LNCAP (cell line): ENCODE measurements around the gene TUBG1.
A peak's percentile ranks its signal among the peaks of the same experiment; 100 is the strongest.

Experiments
- TF ChIP-seq, protein P1 (sequence below): fragments of 450-650 bp; IDR thresholded peaks from 2 replicates; pipeline ENCODE4 v1.5.1; 2017; ENCODE audit warnings: mild to moderate bottlenecking

TUBG1 gene

DNA sequence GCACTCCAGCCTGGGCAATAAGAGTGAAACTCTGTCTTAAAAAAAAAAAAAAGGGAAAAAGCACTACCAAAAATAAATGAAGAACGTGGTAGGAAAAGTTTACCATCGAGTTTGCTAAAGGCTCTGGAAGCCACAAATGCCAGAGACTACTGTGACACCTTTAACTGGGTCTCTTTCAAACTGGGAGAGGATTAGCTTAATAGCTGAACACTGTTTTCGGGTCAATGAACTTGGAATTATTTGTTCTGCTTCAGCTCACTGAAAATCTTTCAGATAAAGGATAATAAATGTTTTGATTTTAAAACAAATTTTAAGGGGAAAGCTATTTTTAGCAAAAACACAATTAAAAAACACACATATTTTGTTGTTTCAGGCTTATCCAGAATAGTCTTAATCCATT lies 1.7 kb upstream of the TUBG1 start:
- TF ChIP-seq, protein P1, sequence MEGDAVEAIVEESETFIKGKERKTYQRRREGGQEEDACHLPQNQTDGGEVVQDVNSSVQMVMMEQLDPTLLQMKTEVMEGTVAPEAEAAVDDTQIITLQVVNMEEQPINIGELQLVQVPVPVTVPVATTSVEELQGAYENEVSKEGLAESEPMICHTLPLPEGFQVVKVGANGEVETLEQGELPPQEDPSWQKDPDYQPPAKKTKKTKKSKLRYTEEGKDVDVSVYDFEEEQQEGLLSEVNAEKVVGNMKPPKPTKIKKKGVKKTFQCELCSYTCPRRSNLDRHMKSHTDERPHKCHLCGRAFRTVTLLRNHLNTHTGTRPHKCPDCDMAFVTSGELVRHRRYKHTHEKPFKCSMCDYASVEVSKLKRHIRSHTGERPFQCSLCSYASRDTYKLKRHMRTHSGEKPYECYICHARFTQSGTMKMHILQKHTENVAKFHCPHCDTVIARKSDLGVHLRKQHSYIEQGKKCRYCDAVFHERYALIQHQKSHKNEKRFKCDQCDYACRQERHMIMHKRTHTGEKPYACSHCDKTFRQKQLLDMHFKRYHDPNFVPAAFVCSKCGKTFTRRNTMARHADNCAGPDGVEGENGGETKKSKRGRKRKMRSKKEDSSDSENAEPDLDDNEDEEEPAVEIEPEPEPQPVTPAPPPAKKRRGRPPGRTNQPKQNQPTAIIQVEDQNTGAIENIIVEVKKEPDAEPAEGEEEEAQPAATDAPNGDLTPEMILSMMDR = no peak

DNA sequence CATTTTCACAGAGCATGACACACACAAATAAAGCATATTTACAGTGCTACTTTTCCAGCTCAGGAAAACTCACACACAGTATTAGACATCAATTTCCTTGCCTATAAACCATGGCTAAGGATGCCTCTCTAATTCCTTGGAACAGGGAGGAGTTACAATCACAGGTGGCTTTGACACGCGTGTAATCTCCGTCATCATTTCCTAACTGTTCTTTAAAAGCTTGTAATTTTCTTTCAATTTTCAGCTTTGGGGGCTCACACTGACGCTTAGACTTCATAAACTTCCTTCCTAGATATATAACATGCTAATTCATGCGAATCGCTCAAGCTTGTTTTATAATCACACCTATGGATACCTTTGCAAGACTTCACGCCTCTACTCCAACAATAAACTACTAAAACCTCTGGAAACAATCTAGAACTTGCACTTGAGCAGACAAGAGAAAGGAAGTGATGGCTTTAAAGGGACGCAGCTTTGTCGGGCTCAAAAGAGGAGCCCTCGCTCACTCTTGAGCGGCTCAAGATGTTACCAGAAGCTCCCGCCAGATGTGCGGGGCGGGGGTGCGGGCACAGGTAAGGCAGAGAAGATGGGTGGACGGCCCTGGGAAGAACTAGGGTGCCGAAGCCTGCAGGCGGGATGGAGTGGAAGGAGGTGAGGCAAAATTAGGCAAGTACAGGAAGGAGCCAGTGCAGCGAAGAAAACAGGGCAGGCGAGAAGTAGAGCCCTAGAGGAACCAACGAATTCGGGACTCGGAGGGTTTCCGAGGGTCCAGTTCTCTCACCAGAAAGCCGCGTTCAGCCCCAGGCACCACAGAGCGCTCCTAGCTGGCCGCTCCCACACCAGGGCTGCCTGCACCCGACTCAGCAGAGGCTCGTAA lies 940 bp upstream of the TUBG1 start:
- TF ChIP-seq, protein P1 = no peak

DNA sequence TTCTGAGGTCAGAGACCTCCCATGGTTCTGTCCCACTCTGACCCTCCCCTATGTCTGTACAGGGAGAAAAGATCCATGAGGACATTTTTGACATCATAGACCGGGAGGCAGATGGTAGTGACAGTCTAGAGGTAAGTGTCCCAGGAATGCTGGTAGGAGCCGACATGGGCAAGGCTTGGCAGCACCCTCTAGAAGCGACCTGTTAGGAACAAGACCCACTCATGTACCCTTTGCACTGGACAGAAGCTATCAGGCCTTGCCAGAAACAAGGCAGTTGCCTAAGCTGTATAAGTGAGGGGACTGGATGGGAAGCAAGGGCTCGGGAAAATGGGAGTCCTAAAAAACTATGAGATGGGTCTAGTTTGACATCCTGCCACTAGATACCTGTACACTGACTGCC lies 2.5 kb downstream of the TUBG1 start:
- TF ChIP-seq, protein P1 = no peak

DNA sequence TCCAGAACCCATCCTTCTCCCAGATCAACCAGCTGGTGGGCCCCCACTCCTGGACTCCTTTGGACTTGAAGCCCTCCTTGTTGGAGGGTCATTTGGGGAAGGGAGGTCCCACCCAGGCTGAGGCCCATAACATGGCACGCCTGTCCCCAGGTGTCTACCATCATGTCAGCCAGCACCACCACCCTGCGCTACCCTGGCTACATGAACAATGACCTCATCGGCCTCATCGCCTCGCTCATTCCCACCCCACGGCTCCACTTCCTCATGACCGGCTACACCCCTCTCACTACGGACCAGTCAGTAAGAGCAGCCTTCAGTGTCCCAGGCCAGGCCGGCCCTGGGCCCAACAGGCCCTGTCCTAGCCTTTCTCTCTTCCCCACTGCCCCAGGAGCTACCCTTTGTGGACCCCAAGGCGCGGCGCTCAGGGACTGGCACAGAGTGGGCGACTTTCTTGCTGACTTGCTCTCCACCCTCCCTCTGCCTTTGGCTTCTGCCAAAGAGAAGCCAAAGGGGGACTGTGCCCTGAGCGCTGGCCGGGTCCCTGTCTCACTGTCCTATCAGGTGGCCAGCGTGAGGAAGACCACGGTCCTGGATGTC lies 4.3 kb downstream of the TUBG1 start:
- TF ChIP-seq, protein P1 = no peak

DNA sequence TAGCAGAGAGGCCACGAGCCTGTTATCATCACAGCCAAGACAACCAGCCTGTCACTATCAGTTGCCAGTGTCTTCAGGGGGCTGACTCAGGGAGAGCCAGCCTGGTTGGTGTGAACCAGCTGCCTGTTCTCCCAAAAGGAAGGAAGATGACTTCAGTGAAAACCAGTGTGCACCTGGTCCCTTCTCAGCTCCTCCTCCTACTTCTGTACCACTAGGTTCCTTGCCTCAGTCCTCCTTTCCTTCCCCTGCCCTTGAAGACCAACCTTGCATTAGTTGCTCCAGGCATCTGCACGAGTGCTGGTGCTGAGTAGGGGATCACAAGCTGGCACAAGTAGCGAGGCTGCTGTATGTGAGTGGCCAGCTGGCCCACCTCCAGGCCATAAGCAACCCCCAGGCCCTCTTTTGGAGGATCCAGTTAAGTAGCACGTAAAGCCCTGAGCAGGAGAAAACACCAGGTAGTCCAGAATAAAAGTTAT lies 8.5 kb downstream of the TUBG1 start:
- TF ChIP-seq, protein P1 = no peak

DNA sequence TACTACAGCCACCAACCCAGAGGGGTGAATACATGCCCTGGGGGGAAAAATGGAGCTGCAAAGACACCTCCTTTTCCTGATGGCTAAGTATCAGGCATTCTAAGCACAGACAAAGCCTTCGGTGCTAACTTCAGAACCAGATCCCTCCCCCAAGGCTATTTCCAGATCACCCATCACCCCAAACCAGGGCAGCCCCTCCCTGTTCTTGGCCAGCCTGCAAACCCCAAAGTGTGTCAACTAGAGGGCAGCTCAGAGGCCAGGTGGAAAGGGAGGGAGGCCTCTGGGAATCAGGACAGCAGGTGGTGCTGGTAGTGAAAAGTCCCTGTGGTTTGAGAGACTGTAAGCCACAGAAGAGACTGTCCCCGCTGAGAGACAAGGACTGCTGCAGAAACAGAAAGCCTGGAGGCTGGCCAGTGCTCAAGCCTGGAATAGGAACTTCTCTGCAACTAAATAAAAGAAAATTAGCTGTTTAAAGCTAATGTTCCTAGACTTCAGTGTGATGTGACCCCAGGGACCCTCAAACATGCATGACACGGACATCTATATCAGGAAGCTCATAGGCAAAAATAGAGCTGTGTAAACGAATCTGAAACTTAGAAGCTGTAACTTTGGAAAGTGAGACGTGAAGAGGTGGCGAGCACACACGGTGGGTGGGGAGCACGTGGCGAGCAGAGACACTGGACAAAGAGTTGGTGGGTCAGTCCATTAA lies 9.1 kb downstream of the TUBG1 start:
- TF ChIP-seq, protein P1 = peak; percentile 26; the same call in 1 of the 2 replicates

DNA sequence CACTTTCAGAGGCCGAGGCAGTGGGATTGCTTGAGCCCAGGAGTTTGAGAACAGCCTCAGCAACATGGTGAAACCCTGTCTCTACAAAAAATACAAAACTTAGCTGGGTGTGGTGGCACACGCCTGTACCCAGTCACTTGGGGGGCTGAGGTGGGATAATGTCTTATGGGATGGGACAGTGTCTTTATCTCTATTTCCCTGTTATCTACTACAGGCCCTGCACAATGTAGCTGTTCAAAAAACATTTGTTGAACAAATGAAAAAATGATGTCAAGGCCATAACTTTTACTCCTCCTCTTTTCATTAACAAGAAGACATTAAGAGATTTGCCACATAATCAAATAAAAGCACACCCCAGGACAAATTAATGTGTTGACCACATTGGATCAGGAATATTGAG lies 13.8 kb downstream of the TUBG1 start:
- TF ChIP-seq, protein P1 = no peak
